ENCODE data around the gene GLCCI1.

- no peak for TF ChIP-seq POLR2A (IDR thresholded peaks at IDR 0.05; ENCODE audit: low read length)
- TF ChIP-seq GATA1 (IDR thresholded peaks at IDR 0.05; ENCODE audit: low read depth, low read length), result no peak
Observed at GRCh38 chr7:7957513-7957912, 11.1 kb upstream of the GLCCI1 start.
